ENCODE measurements around the gene SH3BP5L.

Gene SH3BP5L

DNA sequence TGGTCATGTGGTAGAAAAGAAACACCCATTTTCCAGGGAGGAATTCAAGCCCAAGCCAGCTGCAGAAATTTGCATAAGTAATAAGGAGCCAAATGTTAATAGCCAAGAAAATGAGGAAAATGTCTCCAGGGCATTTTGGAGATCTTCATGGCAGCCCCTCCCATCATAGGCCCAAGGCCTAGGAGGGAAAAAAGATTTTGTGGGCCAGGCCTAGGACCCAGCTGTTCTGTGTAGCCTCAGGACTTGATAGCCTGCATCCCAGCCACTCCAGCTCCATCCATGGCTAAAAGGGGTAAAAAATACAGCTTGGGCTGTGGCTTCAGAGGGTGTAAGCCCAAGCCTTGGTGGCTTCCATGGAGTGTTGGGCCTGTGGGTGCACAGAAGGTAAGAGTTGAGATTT, 48.7 kb downstream of the SH3BP5L start:
- DNase-seq (ENCODE audit: low read depth, low spot score), result no peak

GRCh38 chr1:248775441-248775840, 50.3 kb downstream of the SH3BP5L start:
- DNase-seq (ENCODE audit: low read depth, low spot score), result no peak
